ENCODE results near the gene MNT.

DNA sequence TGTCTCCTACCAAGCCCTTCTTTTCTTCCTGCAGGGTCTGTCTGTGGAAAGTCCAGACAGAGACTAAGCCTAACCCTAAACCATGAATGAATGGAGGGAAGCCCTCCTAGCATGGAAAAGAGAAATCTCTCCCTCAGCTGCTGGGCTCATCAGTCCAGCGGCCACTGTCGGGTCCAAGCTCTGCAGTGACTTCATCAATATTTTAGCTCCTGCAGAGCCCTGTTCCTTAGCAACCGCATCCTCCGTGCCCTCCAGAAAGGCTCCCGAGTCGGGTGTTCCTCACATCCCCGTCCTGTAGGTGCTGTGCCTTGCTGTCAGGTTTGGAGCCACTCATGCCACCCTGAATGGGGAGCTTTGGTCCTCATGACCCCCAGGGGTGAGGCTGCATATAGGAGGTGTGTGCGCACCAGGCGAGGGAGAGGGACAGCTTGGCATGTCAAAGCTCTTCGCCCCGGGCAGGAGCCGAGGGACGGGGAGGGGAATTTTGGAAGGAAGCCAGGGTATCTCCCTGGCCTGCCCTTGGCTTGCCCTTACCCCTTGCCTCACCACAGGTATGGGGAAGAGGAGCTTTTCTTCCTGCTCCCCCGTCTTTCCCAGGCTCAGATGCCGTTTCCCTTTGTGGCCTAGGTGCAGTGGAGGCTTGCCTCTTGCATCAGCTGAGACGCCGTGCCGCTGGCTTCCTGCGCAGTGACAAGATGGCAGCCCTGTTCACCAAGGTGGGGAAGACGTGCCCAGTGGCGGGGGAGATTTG, 39.7 kb downstream of the MNT start:
- TF ChIP-seq, protein P1, sequence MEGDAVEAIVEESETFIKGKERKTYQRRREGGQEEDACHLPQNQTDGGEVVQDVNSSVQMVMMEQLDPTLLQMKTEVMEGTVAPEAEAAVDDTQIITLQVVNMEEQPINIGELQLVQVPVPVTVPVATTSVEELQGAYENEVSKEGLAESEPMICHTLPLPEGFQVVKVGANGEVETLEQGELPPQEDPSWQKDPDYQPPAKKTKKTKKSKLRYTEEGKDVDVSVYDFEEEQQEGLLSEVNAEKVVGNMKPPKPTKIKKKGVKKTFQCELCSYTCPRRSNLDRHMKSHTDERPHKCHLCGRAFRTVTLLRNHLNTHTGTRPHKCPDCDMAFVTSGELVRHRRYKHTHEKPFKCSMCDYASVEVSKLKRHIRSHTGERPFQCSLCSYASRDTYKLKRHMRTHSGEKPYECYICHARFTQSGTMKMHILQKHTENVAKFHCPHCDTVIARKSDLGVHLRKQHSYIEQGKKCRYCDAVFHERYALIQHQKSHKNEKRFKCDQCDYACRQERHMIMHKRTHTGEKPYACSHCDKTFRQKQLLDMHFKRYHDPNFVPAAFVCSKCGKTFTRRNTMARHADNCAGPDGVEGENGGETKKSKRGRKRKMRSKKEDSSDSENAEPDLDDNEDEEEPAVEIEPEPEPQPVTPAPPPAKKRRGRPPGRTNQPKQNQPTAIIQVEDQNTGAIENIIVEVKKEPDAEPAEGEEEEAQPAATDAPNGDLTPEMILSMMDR (IDR thresholded peaks at IDR 0.05): no peak
- TF ChIP-seq POLR2A (IDR thresholded peaks at IDR 0.05): no peak
